Colonic mucosa (tissue), 4 donors: ENCODE data around the gene RPP40. TPM values are rescaled to one million over a fixed set of nuclear protein-coding genes. Genes with fewer than 3 reads are reported as not detected.
A peak's percentile ranks its signal among the peaks of the same experiment; 100 is the strongest.

Experiments used
- DNase-seq: peaks from one replicate; pipeline ENCODE4 v3.0.0-alpha.2; 2020
- H3K27ac ChIP-seq: fragments of 200-600 bp; one replicate; pipeline ENCODE4 v1.8.0; 2021
- H3K27me3 ChIP-seq: fragments of 200-600 bp; one replicate; pipeline ENCODE4 v1.8.0; 2021
- H3K36me3 ChIP-seq: fragments of 200-600 bp; one replicate; pipeline ENCODE4 v1.8.0; 2021
- H3K4me1 ChIP-seq: fragments of 200-600 bp; one replicate; pipeline ENCODE4 v1.8.0; 2021; ENCODE audit warnings: mild to moderate bottlenecking
- H3K4me3 ChIP-seq: fragments of 200-600 bp; one replicate; pipeline ENCODE4 v1.8.0; 2021
- H3K9ac ChIP-seq, 2 donors: one replicate each; pipeline ENCODE4 v1.7.0; 2013; ENCODE audit warnings: control low read depth in 2 of 2, low read depth in 2 of 2, low read length in 2 of 2
- H3K9me3 ChIP-seq: fragments of 200-600 bp; one replicate; pipeline ENCODE4 v1.8.0; 2021
- CTCF ChIP-seq: fragments of 200-600 bp; IDR thresholded peaks from one replicate; pipeline ENCODE4 v1.8.0; 2022; ENCODE audit warnings: antibody characterized with exemption, mild to moderate bottlenecking
- intact Hi-C: fragments of 100-400 bp; cut with DNase I; formaldehyde crosslinking; loops from one replicate; pipeline ENCODE4 v1.14.1; 2022
- total RNA-seq, 2 donors: library from RNA; stranded (reverse); fragmentation: NEBNext Ultra II Directional in 1 of 2; extraction: Animal tissue kit (Norgen Biotek cat#: 25700) in 1 of 2; gene quantifications; one replicate each; pipeline ENCODE4 v1.2.1, GENCODE V29; 2021
- donor health status: healthy.
- donor health status: DM: no; HTN: no; CAD: no.
- donor health status: DM: no; HTN: no; CAD: no.

Gene RPP40
- total RNA-seq, 2 donors from 2014 or later, result 4.4 to 6.1 TPM

- Histone ChIP-seq H3K4me3 (no peak overlapping the region), H3K9me3 (no peaks in the 10 kb centered on the region), H3K27me3 (no peaks in the 10 kb centered on the region), H3K27ac (no peak overlapping the region), H3K36me3 (no peaks in the 10 kb centered on the region), H3K4me1 (no peaks in the 10 kb centered on the region), H3K9ac (no peak overlapping the region)
- TF ChIP-seq CTCF, result no peak
- DNase-seq, result no peak
- intact Hi-C loops, result no loop called here
Measured at GRCh38 chr6:5028921-5029320, 25.1 kb upstream of the RPP40 start.

GRCh38 chr6:5028301-5028700, 24.5 kb upstream of the RPP40 start:
- no peak for TF ChIP-seq CTCF
- intact Hi-C loops, result no loop called here
- Histone ChIP-seq H3K4me3 (no peak overlapping the region), H3K27me3 (no peaks in the 10 kb centered on the region), H3K4me1 (no peaks in the 10 kb centered on the region), H3K36me3 (no peaks in the 10 kb centered on the region), H3K9ac (no peak overlapping the region), H3K27ac (no peak overlapping the region), H3K9me3 (no peaks in the 10 kb centered on the region)
- DNase-seq, result no peak

GRCh38 chr6:5025911-5026819, 22.3 kb upstream of the RPP40 start:
- no peaks in the 10 kb centered on the region for H3K4me1 ChIP-seq
- no peaks in the 10 kb centered on the region for H3K27me3 ChIP-seq
- H3K9me3 ChIP-seq, result no peaks in the 10 kb centered on the region
- peak overlapping the region; percentile 65 for H3K27ac ChIP-seq
- H3K4me3 ChIP-seq, result peak overlapping the region; percentile 54
- peak overlapping the region; percentile 47 to 65 for H3K9ac ChIP-seq
- peak; percentile 55 for DNase-seq
- intact Hi-C loops, result no loop called here
- no peak for TF ChIP-seq CTCF
- no peaks in the 10 kb centered on the region for H3K36me3 ChIP-seq

- H3K4me1 ChIP-seq, result no peaks in the 10 kb centered on the region
- no peak for TF ChIP-seq CTCF
- H3K4me3 ChIP-seq, result no peak overlapping the region
- no peak overlapping the region for H3K27ac ChIP-seq
- no peaks in the 10 kb centered on the region for H3K36me3 ChIP-seq
- no peak overlapping the region for H3K9ac ChIP-seq
- no peak for DNase-seq
- no peaks in the 10 kb centered on the region for H3K9me3 ChIP-seq
- no peaks in the 10 kb centered on the region for H3K27me3 ChIP-seq
- intact Hi-C loops, result no loop called here
Measured at GRCh38 chr6:5023923-5024322, 20.1 kb upstream of the RPP40 start.

DNA sequence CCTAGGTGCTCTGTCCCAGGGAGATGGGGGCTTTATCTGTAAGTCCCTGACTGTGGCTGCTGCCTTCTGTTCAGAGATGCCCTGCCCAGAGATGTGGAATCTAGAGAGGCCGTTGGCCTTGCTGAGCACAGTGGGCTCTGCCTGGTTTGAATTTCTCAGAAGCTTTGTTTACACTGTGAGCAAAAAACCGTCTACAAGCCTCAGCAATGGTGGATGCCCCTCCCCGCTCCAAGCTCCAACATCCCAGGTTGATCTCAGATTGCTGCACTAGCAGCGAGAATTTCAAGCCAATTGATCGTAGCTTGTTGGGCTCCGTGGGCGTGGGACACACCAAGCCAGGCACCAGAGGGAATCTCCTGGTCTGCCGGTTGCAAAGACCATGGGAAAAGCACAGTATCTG, 16.3 kb upstream of the RPP40 start:
- no peak for TF ChIP-seq CTCF
- intact Hi-C loops, result no loop called here

More for the DNA sequence above, 16.3 kb upstream of the RPP40 start:
- Histone ChIP-seq H3K27me3 (no peaks in the 10 kb centered on the region), H3K9ac (no peak overlapping the region), H3K4me1 (no peaks in the 10 kb centered on the region), H3K4me3 (no peak overlapping the region), H3K27ac (no peak overlapping the region), H3K9me3 (no peaks in the 10 kb centered on the region), H3K36me3 (no peaks in the 10 kb centered on the region)
- DNase-seq, result no peak
